Measurements from ENCODE around the gene NPM1.

DNA sequence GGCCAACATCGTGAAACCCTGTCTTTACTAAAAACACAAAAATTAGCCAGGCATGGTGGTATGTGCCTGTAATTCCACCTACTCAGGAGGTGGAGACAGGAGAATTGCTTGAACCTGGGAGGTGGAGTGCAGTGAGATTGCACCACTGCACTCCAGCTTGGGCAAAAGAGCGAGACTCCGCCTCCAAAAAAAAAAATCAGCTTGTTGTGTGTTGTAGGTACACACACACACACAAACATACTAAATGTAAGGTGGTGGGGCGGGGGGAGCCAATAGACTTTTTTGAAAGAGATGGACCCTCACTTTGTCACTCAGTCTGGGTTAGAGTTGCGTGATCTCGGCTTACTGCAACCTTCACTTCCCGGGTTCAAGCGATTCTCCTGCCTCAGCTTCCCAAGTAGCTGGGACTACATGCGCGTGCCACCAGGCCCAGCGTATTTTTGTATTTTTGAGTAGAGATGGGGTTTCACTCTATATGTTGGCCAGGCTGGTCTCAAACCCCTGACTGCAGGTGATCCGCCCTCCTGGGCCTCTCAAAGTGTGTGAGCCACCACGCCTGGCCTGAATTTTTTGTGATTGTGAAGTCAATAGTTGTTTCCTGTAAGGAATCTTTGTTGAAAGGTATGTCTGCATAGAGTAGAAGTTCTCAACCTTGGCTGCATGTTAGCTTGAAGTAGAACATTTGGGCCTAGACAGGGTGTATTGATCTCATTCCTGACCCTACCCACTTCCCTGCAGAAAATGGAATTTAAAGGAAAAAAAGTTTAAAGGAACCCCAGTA lies 13.7 kb downstream of the NPM1 start:
- TF ChIP-seq, protein P1, sequence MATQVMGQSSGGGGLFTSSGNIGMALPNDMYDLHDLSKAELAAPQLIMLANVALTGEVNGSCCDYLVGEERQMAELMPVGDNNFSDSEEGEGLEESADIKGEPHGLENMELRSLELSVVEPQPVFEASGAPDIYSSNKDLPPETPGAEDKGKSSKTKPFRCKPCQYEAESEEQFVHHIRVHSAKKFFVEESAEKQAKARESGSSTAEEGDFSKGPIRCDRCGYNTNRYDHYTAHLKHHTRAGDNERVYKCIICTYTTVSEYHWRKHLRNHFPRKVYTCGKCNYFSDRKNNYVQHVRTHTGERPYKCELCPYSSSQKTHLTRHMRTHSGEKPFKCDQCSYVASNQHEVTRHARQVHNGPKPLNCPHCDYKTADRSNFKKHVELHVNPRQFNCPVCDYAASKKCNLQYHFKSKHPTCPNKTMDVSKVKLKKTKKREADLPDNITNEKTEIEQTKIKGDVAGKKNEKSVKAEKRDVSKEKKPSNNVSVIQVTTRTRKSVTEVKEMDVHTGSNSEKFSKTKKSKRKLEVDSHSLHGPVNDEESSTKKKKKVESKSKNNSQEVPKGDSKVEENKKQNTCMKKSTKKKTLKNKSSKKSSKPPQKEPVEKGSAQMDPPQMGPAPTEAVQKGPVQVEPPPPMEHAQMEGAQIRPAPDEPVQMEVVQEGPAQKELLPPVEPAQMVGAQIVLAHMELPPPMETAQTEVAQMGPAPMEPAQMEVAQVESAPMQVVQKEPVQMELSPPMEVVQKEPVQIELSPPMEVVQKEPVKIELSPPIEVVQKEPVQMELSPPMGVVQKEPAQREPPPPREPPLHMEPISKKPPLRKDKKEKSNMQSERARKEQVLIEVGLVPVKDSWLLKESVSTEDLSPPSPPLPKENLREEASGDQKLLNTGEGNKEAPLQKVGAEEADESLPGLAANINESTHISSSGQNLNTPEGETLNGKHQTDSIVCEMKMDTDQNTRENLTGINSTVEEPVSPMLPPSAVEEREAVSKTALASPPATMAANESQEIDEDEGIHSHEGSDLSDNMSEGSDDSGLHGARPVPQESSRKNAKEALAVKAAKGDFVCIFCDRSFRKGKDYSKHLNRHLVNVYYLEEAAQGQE (IDR thresholded peaks at IDR 0.05; ENCODE audit: low read depth): no peak
- TF ChIP-seq POLR2AphosphoS5 (IDR thresholded peaks at IDR 0.05; ENCODE audit: low read depth, low read length): no peak
- TF ChIP-seq, protein P2, sequence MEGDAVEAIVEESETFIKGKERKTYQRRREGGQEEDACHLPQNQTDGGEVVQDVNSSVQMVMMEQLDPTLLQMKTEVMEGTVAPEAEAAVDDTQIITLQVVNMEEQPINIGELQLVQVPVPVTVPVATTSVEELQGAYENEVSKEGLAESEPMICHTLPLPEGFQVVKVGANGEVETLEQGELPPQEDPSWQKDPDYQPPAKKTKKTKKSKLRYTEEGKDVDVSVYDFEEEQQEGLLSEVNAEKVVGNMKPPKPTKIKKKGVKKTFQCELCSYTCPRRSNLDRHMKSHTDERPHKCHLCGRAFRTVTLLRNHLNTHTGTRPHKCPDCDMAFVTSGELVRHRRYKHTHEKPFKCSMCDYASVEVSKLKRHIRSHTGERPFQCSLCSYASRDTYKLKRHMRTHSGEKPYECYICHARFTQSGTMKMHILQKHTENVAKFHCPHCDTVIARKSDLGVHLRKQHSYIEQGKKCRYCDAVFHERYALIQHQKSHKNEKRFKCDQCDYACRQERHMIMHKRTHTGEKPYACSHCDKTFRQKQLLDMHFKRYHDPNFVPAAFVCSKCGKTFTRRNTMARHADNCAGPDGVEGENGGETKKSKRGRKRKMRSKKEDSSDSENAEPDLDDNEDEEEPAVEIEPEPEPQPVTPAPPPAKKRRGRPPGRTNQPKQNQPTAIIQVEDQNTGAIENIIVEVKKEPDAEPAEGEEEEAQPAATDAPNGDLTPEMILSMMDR (IDR thresholded peaks at IDR 0.05 in 2 of 3, conservative IDR thresholded peaks at IDR 0.05 in 1 of 3; ENCODE audit: borderline replicate concordance in 1 of 3, insufficient read depth in 1 of 3, low read depth in 2 of 3, low read length in 2 of 3): no peak
- TF ChIP-seq JUND (IDR thresholded peaks at IDR 0.05): no peak
- no peak for TF ChIP-seq POLR2A (IDR thresholded peaks at IDR 0.05; ENCODE audit: borderline replicate concordance, extremely low read depth, insufficient read depth, insufficient read length)
- TF ChIP-seq EZH2phosphoT487 (IDR thresholded peaks at IDR 0.05; ENCODE audit: borderline replicate concordance): no peak
- TF ChIP-seq TCF7L2 (IDR thresholded peaks at IDR 0.05; ENCODE audit: borderline replicate concordance, extremely low read depth, insufficient read depth, insufficient read length): no peak
- TF ChIP-seq EZH2 (IDR thresholded peaks at IDR 0.05): no peak
- no peak for TF ChIP-seq ZFX (IDR thresholded peaks at IDR 0.05)
- no peak for TF ChIP-seq ZNF274 (IDR thresholded peaks at IDR 0.05; ENCODE audit: low read depth, low read length)
- no peak for TF ChIP-seq RAD21 (IDR thresholded peaks at IDR 0.05; ENCODE audit: low read depth)
- TF ChIP-seq CEBPB (IDR thresholded peaks at IDR 0.05; ENCODE audit: low read depth): no peak
